ENCODE data around the gene SPATA2L.

The SPATA2L gene

DNA sequence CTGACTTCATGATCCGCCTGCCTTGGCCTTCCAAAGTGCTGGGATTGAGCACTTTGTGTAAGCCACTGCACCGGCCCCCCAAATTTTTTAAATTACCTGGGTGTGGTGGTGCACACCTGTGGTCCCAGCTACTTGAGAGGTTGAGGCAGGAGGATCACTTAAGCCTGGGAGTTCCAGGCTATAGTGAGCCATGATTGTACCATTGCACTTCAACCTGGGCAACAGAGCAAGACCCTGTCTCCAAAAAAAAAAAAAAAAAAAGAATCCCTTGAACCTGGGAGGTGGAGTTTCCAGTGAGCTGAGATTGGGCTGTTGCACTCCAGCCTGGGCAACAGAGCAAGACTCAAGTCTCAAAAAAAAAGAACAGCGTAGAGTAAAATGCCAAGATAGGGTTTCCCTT, 35.0 kb upstream of the SPATA2L start:
- Histone ChIP-seq H3K36me3 (ENCODE audit: insufficient read depth, low read length) (peaks cover 82% of the 10 kb centered on the region), H3K4me3 (ENCODE audit: low read length) (no peak overlapping the region), H3K9me3 (ENCODE audit: low read length) (no peaks in the 10 kb centered on the region), H3K4me1 (ENCODE audit: insufficient read depth, low read length) (no peaks in the 10 kb centered on the region), H2AFZ (ENCODE audit: low read depth, low read length) (no peak overlapping the region), H3K27me3 (ENCODE audit: insufficient read depth, low read length) (no peaks in the 10 kb centered on the region)

GRCh38 chr16:89733792-89734191, 32.3 kb upstream of the SPATA2L start:
- no peaks in the 10 kb centered on the region for H3K27me3 ChIP-seq (ENCODE audit: insufficient read depth, low read length)
- no peak overlapping the region for H3K4me3 ChIP-seq (ENCODE audit: low read length)
- peaks cover 78% of the 10 kb centered on the region for H3K36me3 ChIP-seq (ENCODE audit: insufficient read depth, low read length)
- no peaks in the 10 kb centered on the region for H3K9me3 ChIP-seq (ENCODE audit: low read length)
- H3K4me1 ChIP-seq (ENCODE audit: insufficient read depth, low read length), result peaks cover 16% of the 10 kb centered on the region
- no peak overlapping the region for H2AFZ ChIP-seq (ENCODE audit: low read depth, low read length)

- Histone ChIP-seq H3K4me3 (ENCODE audit: low read length) (no peak overlapping the region), H3K9me3 (ENCODE audit: low read length) (no peaks in the 10 kb centered on the region), H2AFZ (ENCODE audit: low read depth, low read length) (no peak overlapping the region), H3K36me3 (ENCODE audit: insufficient read depth, low read length) (peaks cover 76% of the 10 kb centered on the region), H3K27me3 (ENCODE audit: insufficient read depth, low read length) (no peaks in the 10 kb centered on the region), H3K4me1 (ENCODE audit: insufficient read depth, low read length) (peaks cover 16% of the 10 kb centered on the region)
These were observed 31.8 kb upstream of the SPATA2L start for GRCh38 chr16:89733322-89733721.

DNA sequence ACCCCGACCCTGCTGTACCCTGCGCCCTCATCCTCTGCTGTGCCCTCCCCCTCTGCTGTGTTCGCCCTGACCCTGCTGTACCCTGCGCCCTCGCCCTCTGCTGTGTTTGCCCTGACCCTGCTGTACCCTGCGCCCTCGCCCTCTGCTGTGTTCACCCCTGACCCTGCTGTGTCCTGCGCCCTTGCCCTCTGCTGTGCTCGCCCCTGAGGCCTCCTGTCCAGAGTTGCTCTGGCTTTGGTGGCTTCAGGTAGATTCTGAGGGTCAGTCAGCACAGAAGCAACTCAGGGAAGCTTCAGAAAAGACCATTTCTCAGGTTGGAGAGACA, 31.4 kb upstream of the SPATA2L start:
- Histone ChIP-seq H3K36me3 (ENCODE audit: insufficient read depth, low read length) (peaks cover 72% of the 10 kb centered on the region), H2AFZ (ENCODE audit: low read depth, low read length) (no peak overlapping the region), H3K9me3 (ENCODE audit: low read length) (no peaks in the 10 kb centered on the region), H3K27me3 (ENCODE audit: insufficient read depth, low read length) (no peaks in the 10 kb centered on the region), H3K4me1 (ENCODE audit: insufficient read depth, low read length) (peaks cover 18% of the 10 kb centered on the region), H3K4me3 (ENCODE audit: low read length) (no peak overlapping the region)

DNA sequence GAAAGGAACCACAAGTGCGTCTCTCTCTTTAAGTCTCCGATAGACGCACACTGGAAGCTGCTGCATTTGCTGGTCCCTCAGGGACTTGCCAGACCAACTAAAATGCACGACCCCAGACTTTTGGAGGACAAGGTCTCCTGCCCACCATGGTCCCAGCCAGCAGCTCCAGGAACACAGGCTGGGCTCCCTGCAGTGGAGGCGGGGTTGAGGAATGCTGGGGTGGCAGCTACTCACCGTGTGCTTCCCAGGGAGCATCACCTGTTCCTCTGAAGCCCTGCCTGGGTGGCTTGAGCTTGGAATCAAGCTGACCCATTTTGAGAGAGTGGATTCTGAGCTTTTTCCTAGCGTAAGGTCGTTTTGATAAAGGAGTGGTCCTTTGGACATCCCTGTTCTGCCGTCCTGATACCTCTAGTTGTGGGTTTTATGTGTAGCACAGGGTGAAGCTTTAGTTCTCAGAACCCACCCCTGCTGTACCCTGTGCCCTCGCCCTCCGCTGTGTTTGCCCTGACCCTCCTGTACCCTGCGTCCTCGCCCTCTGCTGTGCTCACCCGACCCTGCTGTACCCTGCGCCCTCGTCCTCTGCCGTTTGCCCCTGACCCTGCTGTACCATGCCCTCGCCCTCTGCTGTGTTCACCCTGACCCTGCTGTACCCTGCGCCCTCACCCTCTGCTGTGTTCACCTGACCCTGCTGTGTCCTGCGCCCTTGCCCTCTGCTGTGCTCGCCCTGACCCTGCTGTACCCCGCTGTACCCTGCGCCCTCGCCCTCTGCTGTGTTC, 30.8 kb upstream of the SPATA2L start:
- Histone ChIP-seq H2AFZ (ENCODE audit: low read depth, low read length) (no peak overlapping the region), H3K36me3 (ENCODE audit: insufficient read depth, low read length) (peaks cover 69% of the 10 kb centered on the region), H3K4me1 (ENCODE audit: insufficient read depth, low read length) (peaks cover 22% of the 10 kb centered on the region), H3K27me3 (ENCODE audit: insufficient read depth, low read length) (no peaks in the 10 kb centered on the region), H3K4me3 (ENCODE audit: low read length) (no peak overlapping the region), H3K9me3 (ENCODE audit: low read length) (no peaks in the 10 kb centered on the region)

DNA sequence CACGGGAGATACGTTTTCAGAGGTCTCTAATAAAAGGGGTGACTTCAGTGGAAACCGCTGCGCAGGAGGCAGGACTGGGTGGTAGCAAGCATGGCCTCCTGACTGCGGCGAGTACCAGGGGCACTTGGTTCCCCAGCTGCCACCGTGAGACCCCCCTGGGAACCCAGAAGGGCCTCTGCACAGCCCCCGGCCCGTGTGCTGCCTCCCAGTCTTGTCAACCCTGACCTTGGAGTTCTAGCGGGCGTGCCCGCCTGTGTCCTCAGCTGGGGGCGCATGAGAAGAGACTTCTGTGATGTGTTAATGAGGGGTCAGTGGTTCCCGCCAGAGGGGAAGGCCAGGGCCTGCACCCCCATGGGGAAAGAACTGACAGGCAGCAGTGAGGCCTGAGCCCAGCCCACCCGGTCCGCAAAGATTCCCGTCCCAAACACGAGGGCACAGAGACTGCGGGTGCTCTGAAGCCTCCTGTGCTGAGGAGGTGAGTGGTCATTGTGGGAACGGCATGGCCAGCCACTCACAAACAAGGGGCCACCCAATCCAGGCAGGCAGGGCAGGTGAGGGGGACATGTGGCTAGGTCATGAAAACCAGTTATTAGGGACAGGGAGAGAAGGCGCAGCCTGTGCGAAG, 29.2 kb upstream of the SPATA2L start:
- Histone ChIP-seq H3K4me3 (ENCODE audit: low read length) (no peak overlapping the region), H3K27me3 (ENCODE audit: insufficient read depth, low read length) (no peaks in the 10 kb centered on the region), H3K4me1 (ENCODE audit: insufficient read depth, low read length) (peaks cover 28% of the 10 kb centered on the region), H2AFZ (ENCODE audit: low read depth, low read length) (no peak overlapping the region), H3K36me3 (ENCODE audit: insufficient read depth, low read length) (peaks cover 66% of the 10 kb centered on the region), H3K9me3 (ENCODE audit: low read length) (no peaks in the 10 kb centered on the region)

- H3K36me3 ChIP-seq (ENCODE audit: insufficient read depth, low read length), result peaks cover 60% of the 10 kb centered on the region
- no peak overlapping the region for H2AFZ ChIP-seq (ENCODE audit: low read depth, low read length)
- H3K27me3 ChIP-seq (ENCODE audit: insufficient read depth, low read length), result no peaks in the 10 kb centered on the region
These were observed 28.5 kb upstream of the SPATA2L start for GRCh38 chr16:89729863-89730593.

DNA sequence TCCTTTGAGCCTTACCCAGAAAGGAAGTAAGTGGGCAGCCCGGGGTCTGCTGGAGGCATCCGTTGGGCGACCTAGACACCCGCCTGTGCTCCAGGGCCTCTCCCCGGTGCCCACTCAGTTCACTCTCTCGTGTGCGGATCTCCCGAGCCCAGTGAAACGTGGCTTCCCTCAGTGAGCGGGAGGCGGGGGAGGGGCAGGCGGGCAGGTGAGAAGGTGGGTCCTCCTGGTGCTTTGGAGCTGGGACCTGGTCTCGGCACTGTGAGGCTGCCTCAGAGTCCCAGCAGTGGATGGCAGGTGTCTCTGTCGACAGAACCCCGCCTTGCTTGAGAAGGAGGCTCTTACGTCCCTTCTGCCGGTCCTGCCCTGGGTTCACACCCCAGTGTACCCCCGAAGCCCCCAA, 27.8 kb upstream of the SPATA2L start:
- Histone ChIP-seq H3K4me3 (ENCODE audit: low read length) (no peak overlapping the region), H2AFZ (ENCODE audit: low read depth, low read length) (no peak overlapping the region), H3K36me3 (ENCODE audit: insufficient read depth, low read length) (peaks cover 59% of the 10 kb centered on the region), H3K4me1 (ENCODE audit: insufficient read depth, low read length) (peaks cover 28% of the 10 kb centered on the region), H3K9me3 (ENCODE audit: low read length) (no peaks in the 10 kb centered on the region), H3K27me3 (ENCODE audit: insufficient read depth, low read length) (no peaks in the 10 kb centered on the region)

More at GRCh38 chr16:89729863-89730593, 28.5 kb upstream of the SPATA2L start:
- Histone ChIP-seq H3K9me3 (ENCODE audit: low read length) (no peaks in the 10 kb centered on the region), H3K4me1 (ENCODE audit: insufficient read depth, low read length) (peaks cover 28% of the 10 kb centered on the region), H3K4me3 (ENCODE audit: low read length) (no peak overlapping the region)

DNA sequence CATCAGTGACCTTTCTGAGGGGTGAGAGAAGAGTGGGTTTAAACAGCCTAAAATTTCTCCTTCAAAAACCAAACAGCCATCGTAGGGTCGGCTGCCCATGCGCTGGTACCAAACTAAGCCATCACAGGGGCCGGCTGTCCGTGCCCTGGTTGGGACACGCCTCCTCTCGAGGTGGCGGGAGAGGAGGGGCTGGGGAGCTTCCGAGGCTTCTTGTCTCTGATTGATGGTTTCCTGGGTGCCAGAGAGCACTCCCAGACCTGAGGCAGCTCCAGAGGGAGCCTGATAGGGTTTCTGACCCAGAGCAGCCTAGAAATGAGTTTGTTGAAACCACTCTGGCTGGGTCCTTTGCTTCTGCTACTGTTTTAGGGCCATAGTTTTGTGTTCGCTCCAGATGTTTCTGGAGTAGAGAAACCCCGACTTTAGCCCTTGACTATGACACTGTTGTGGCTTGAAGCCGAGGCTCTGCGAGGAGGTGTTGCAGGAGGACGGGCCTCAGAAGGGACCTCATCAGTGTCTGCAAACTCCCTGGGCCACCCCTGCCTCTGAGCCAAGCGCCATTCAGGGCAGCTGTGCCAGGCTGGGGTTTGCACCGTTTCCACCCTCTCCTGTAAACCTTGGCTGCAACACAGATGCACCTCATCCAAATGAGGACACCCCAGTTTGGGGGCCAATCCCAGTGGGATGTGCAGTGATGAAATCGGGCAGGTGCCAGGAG, 26.1 kb upstream of the SPATA2L start:
- H2AFZ ChIP-seq (ENCODE audit: low read depth, low read length), result no peak overlapping the region
- no peak overlapping the region for H3K4me3 ChIP-seq (ENCODE audit: low read length)
- no peaks in the 10 kb centered on the region for H3K27me3 ChIP-seq (ENCODE audit: insufficient read depth, low read length)
- peaks cover 34% of the 10 kb centered on the region for H3K4me1 ChIP-seq (ENCODE audit: insufficient read depth, low read length)
- peaks cover 53% of the 10 kb centered on the region for H3K36me3 ChIP-seq (ENCODE audit: insufficient read depth, low read length)
- no peaks in the 10 kb centered on the region for H3K9me3 ChIP-seq (ENCODE audit: low read length)

GRCh38 chr16:89723279-89724250, 22.1 kb upstream of the SPATA2L start:
- H3K27me3 ChIP-seq (ENCODE audit: insufficient read depth, low read length), result no peaks in the 10 kb centered on the region
- H2AFZ ChIP-seq (ENCODE audit: low read depth, low read length), result no peak overlapping the region
- H3K4me3 ChIP-seq (ENCODE audit: low read length), result no peak overlapping the region
- peaks cover 30% of the 10 kb centered on the region for H3K4me1 ChIP-seq (ENCODE audit: insufficient read depth, low read length)
- H3K9me3 ChIP-seq (ENCODE audit: low read length), result no peaks in the 10 kb centered on the region
- peaks cover 26% of the 10 kb centered on the region for H3K36me3 ChIP-seq (ENCODE audit: insufficient read depth, low read length)

- H3K36me3 ChIP-seq (ENCODE audit: insufficient read depth, low read length), result peaks cover 22% of the 10 kb centered on the region
- H2AFZ ChIP-seq (ENCODE audit: low read depth, low read length), result no peak overlapping the region
- H3K4me3 ChIP-seq (ENCODE audit: low read length), result peak overlapping the region; percentile 75
- peaks cover 27% of the 10 kb centered on the region for H3K4me1 ChIP-seq (ENCODE audit: insufficient read depth, low read length)
- no peaks in the 10 kb centered on the region for H3K9me3 ChIP-seq (ENCODE audit: low read length)
- H3K27me3 ChIP-seq (ENCODE audit: insufficient read depth, low read length), result no peaks in the 10 kb centered on the region
These were observed 21.1 kb upstream of the SPATA2L start for GRCh38 chr16:89722392-89723278.

All from neuron (in vitro differentiated cells).